Colonic mucosa (tissue), 4 donors: ENCODE data around the gene ANKDD1A. TPM values are rescaled to one million over a fixed set of nuclear protein-coding genes. Genes with fewer than 3 reads are reported as not detected.

Experiments used
- DNase-seq: peaks from one replicate; pipeline ENCODE4 v3.0.0-alpha.2; 2020
- H3K27ac ChIP-seq: fragments of 200-600 bp; one replicate; pipeline ENCODE4 v1.8.0; 2021
- H3K27me3 ChIP-seq: fragments of 200-600 bp; one replicate; pipeline ENCODE4 v1.8.0; 2021
- H3K36me3 ChIP-seq: fragments of 200-600 bp; one replicate; pipeline ENCODE4 v1.8.0; 2021
- H3K4me1 ChIP-seq: fragments of 200-600 bp; one replicate; pipeline ENCODE4 v1.8.0; 2021; ENCODE audit warnings: mild to moderate bottlenecking
- H3K4me3 ChIP-seq: fragments of 200-600 bp; one replicate; pipeline ENCODE4 v1.8.0; 2021
- H3K9ac ChIP-seq, 2 donors: one replicate each; pipeline ENCODE4 v1.7.0; 2013; ENCODE audit warnings: control low read depth in 2 of 2, low read depth in 2 of 2, low read length in 2 of 2
- H3K9me3 ChIP-seq: fragments of 200-600 bp; one replicate; pipeline ENCODE4 v1.8.0; 2021
- intact Hi-C: fragments of 100-400 bp; cut with DNase I; formaldehyde crosslinking; loops from one replicate; pipeline ENCODE4 v1.14.1; 2022
- total RNA-seq, 2 donors: library from RNA; stranded (reverse); fragmentation: NEBNext Ultra II Directional in 1 of 2; extraction: Animal tissue kit (Norgen Biotek cat#: 25700) in 1 of 2; gene quantifications; one replicate each; pipeline ENCODE4 v1.2.1, GENCODE V29; 2021
- TF ChIP-seq, protein P1 (sequence below): fragments of 200-600 bp; IDR thresholded peaks from one replicate; pipeline ENCODE4 v1.8.0; 2022; ENCODE audit warnings: antibody characterized with exemption, mild to moderate bottlenecking
- donor health status: healthy.
- donor health status: DM: no; HTN: no; CAD: no.
- donor health status: DM: no; HTN: no; CAD: no.

The ANKDD1A gene
- total RNA-seq, 2 donors from 2014 or later, result 0.32 to 1.9 TPM

DNA sequence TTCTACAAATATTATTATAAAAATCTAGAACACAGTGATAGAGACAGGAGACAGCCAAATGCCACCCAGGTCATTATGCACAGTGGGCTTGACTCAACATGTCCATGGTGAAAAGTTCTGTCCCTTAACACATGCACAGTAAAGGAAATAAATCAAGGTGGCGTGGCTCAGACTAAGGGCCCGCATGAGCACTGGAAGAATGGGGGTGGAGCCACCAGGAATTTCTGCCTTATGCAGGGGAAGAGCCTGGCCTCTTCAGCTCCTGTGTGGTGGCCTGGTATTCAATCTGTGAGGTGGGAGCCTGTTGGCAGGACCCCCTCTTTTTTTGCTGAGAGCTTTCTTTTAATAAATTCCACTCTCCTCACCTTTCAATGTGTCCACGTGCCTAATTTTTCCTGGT, 95.2 kb downstream of the ANKDD1A start:
- no peak overlapping the region for H3K4me3 ChIP-seq
- H3K27ac ChIP-seq, result no peak overlapping the region
- no peaks in the 10 kb centered on the region for H3K27me3 ChIP-seq
- DNase-seq, result no peak
- no peaks in the 10 kb centered on the region for H3K36me3 ChIP-seq
- H3K9me3 ChIP-seq, result no peaks in the 10 kb centered on the region
- no peaks in the 10 kb centered on the region for H3K4me1 ChIP-seq
- intact Hi-C loops, result no loop called here
- H3K9ac ChIP-seq, result no peak overlapping the region
- TF ChIP-seq, protein P1, sequence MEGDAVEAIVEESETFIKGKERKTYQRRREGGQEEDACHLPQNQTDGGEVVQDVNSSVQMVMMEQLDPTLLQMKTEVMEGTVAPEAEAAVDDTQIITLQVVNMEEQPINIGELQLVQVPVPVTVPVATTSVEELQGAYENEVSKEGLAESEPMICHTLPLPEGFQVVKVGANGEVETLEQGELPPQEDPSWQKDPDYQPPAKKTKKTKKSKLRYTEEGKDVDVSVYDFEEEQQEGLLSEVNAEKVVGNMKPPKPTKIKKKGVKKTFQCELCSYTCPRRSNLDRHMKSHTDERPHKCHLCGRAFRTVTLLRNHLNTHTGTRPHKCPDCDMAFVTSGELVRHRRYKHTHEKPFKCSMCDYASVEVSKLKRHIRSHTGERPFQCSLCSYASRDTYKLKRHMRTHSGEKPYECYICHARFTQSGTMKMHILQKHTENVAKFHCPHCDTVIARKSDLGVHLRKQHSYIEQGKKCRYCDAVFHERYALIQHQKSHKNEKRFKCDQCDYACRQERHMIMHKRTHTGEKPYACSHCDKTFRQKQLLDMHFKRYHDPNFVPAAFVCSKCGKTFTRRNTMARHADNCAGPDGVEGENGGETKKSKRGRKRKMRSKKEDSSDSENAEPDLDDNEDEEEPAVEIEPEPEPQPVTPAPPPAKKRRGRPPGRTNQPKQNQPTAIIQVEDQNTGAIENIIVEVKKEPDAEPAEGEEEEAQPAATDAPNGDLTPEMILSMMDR, result no peak

Other genes starting within 250 kb of the ANKDD1A start
- 10 to 100 TPM in 1 of 2 donors, 1 to 10 TPM in 1; 1.3 to 14.5 TPM for gene RBPMS2, start 136.3 kb upstream of the ANKDD1A start, total RNA-seq
- 10 to 100 TPM in 1 of 2 donors, 1 to 10 TPM in 1; 6.1 to 20.7 TPM for gene PIF1, start 86.3 kb upstream of the ANKDD1A start, total RNA-seq
- gene PLEKHO2, start 70.0 kb upstream of the ANKDD1A start, total RNA-seq, result 10 to 100 TPM in 1 of 2 donors, 1 to 10 TPM in 1; 4.4 to 13.6 TPM
- 10 to 100 TPM; 76.3 to 85.8 TPM for gene SPG21, start 78.0 kb downstream of the ANKDD1A start, total RNA-seq
- gene MTFMT, start 117.7 kb downstream of the ANKDD1A start, total RNA-seq, result 10 to 100 TPM; 22.1 to 25.9 TPM
- 100 to 1,000 TPM in 1 of 2 donors, 10 to 100 TPM in 1; 73.1 to 102 TPM for gene SLC51B, start 133.5 kb downstream of the ANKDD1A start, total RNA-seq
- gene RASL12, start 156.1 kb downstream of the ANKDD1A start, total RNA-seq, result 1 to 10 TPM; 3.1 to 6.7 TPM
- gene KBTBD13, start 164.8 kb downstream of the ANKDD1A start, total RNA-seq, result not detected
- 1 to 10 TPM; 1.2 to 3.7 TPM for gene UBAP1L, start 203.3 kb downstream of the ANKDD1A start, total RNA-seq
- gene PDCD7, start 221.9 kb downstream of the ANKDD1A start, total RNA-seq, result 10 to 100 TPM; 20.7 to 21.2 TPM